K562 (cell line): ENCODE results near the gene DNAJB13. TPM values are rescaled to one million over a fixed set of nuclear protein-coding genes. Genes with fewer than 3 reads are reported as not detected.

ENCODE experiments used
- CHD2 ChIP-seq: IDR thresholded peaks from 2 replicates; pipeline ENCODE4 v1.6.1; 2011; ENCODE audit warnings: low read depth, low read length
- DDX20 ChIP-seq: fragments of 450-650 bp; IDR thresholded peaks from 2 replicates; pipeline ENCODE4 v1.6.1; 2016; ENCODE audit warnings: missing genetic modification characterization, low read depth, mild to moderate bottlenecking, missing compliant biosample characterization, moderate library complexity
- E2F6 ChIP-seq, 2 experiments: IDR thresholded peaks; 2 replicates each; pipeline ENCODE4 v1.6.1; 2011; ENCODE audit warnings: borderline replicate concordance in 1 of 2, control low read depth in 1 of 2, low read depth in 1 of 2, low read length in 1 of 2, mild to moderate bottlenecking in 1 of 2, mixed read lengths in 1 of 2, moderate library complexity in 1 of 2; ENCODE audit not compliant: insufficient read depth in 1 of 2, insufficient read length in 1 of 2, poor library complexity in 1 of 2, severe bottlenecking in 1 of 2; ENCODE audit errors: extremely low read depth in 1 of 2
- ETV1 ChIP-seq: fragments of 450-650 bp; conservative IDR thresholded peaks from 2 replicates; pipeline ENCODE4 v1.6.1; 2016; ENCODE audit warnings: missing genetic modification characterization, control low read depth, low read depth, missing compliant biosample characterization
- MAFG ChIP-seq: fragments of 450-650 bp; conservative IDR thresholded peaks from 2 replicates; pipeline ENCODE4 v1.6.1; 2016; ENCODE audit warnings: missing genetic modification characterization, missing compliant biosample characterization
- NBN ChIP-seq: fragments of 450-650 bp; IDR thresholded peaks from 2 replicates; pipeline ENCODE4 v1.6.1; 2016; ENCODE audit warnings: low read depth, mild to moderate bottlenecking
- PML ChIP-seq: IDR thresholded peaks from 2 replicates; pipeline ENCODE4 v1.6.1; 2012; ENCODE audit warnings: low read length, inconsistent platforms
- RBBP5 ChIP-seq: fragments of 200-600 bp; sonication (generic); IDR thresholded peaks from 2 replicates; pipeline ENCODE4 v1.6.1; 2012; ENCODE audit warnings: borderline replicate concordance, mild to moderate bottlenecking, low read length, control low read depth, inconsistent platforms; ENCODE audit not compliant: insufficient read depth, poor library complexity, severe bottlenecking
- RFX1 ChIP-seq: fragments of 450-650 bp; IDR thresholded peaks from 2 replicates; pipeline ENCODE4 v1.6.1; 2016; ENCODE audit warnings: mild to moderate bottlenecking, moderate library complexity
- TCF3 ChIP-seq: sonication (generic); formaldehyde crosslinking; IDR thresholded peaks from 2 replicates; pipeline ENCODE4 v1.4.0; 2020; ENCODE audit warnings: mild to moderate bottlenecking, missing genetic modification reagents
- TGIF2 ChIP-seq: sonication (generic); formaldehyde crosslinking; IDR thresholded peaks from 2 replicates; pipeline ENCODE4 v1.8.1; 2022; ENCODE audit warnings: mild to moderate bottlenecking, missing genetic modification reagents, moderate library complexity
- VEZF1 ChIP-seq: fragments of 200-800 bp; sonication (Bioruptor generic); IDR thresholded peaks from 2 replicates; pipeline ENCODE4 v1.6.1; 2017; ENCODE audit warnings: missing genetic modification characterization, missing compliant biosample characterization
- ZNF24 ChIP-seq: fragments of 450-650 bp; IDR thresholded peaks from 2 replicates; pipeline ENCODE4 v1.6.1; 2016
- ZNF589 ChIP-seq: fragments of 200-800 bp; sonication (Bioruptor generic); IDR thresholded peaks from 2 replicates; pipeline ENCODE4 v1.6.1; 2016; ENCODE audit warnings: low read depth, missing genetic modification characterization, missing compliant biosample characterization
- ZNF592 ChIP-seq: fragments of 450-650 bp; IDR thresholded peaks from 2 replicates; pipeline ENCODE4 v1.6.1; 2017; ENCODE audit warnings: antibody characterized with exemption, mild to moderate bottlenecking
- polyA plus RNA-seq, 8 experiments: library from polyadenylated mRNA; depleted of rRNA in 4 of 8; stranded (reverse) in 5 of 8; unstranded in 3 of 8; fragments of >200 nt; fragmentation: Nextera tagmentation in 2 of 8; fragmentation: Illumina TruSeq in 1 of 8; extraction: Ambion mirVana in 2 of 8; extraction: Trizol in 1 of 8; gene quantifications; 2 replicates each; pipeline versions ENCODE4 v1.2.1 to v1.2.3, GENCODE V29; 2011 to 2014; ENCODE audit warnings: inconsistent platforms in 1 of 8, missing spikeins in 1 of 8
- total RNA-seq, 7 experiments: library from RNA; depleted of rRNA in 6 of 7; stranded (reverse); fragments of >200 nt in 6 of 7; fragmentation: Illumina TruSeq in 2 of 7; extraction: Trizol in 2 of 7; gene quantifications; 2 replicates each; pipeline versions ENCODE4 v1.2.1 to v1.2.3, GENCODE V29; 2011 to 2021; ENCODE audit warnings: low replicate concordance in 1 of 7

DNAJB13 gene
- total and polyA plus RNA-seq, 9 of the 15 experiments (the other 6 are each of a cell fraction or from before 2014, with no cell fraction given): 0.14 TPM; not detected in 8

- TF ChIP-seq TCF3 (CRISPR knock-in tag) (peak; percentile 40; the same call in 1 of the 2 replicates), ZNF589 (0 out of 2 replicates have a peak, but pooled peaks have one; percentile 43), ZNF24 (no peak), RFX1 (peak; percentile 87), ZNF592 (peak; percentile 49), PML (0 out of 2 replicates have a peak, but pooled peaks have one; percentile 5), RBBP5 (peak; percentile 17), TGIF2 (no peak), DDX20 (tag) (no peak), CHD2 (peak; percentile 15; the same call in 1 of the 2 replicates), ETV1 (tag) (0 out of 2 replicates have a peak, but pooled peaks have one; percentile 20), MAFG (no peak), VEZF1 (peak; percentile 33; the same call in 1 of the 2 replicates), NBN (no peak), E2F6 (IDR thresholded peaks at IDR 0.05; ENCODE audit: borderline replicate concordance in 1 of 2, extremely low read depth in 1 of 2, insufficient read depth in 1 of 2, insufficient read length in 1 of 2, low read depth in 1 of 2, low read length in 1 of 2, poor library complexity in 1 of 2, severe bottlenecking in 1 of 2) (peak; percentile 73 to 85)
Observed at GRCh38 chr11:73980001-73980961, 29.5 kb downstream of the DNAJB13 start (continued).
